GM12878 (cell line): Measurements from ENCODE around the gene MFSD6. TPM values are rescaled to one million over a fixed set of nuclear protein-coding genes. Genes with fewer than 3 reads are reported as not detected.

Source experiments
- ATAC-seq: fragments of 200-7000 bp; cut with Tn5 transposase; 3 replicates; pipeline ENCODE4 v1.9.1; 2020; ENCODE audit warnings: mild to moderate bottlenecking, moderate library complexity
- BruUV-seq: library from RNA; stranded (reverse); fragments of 400-500 nt; replicated peaks from 2 replicates; lab custom pipeline; 2021; lab: Mats Ljungman, UMichigan
- CTCF ChIA-PET: fragments of 300-600 bp; sonication (Branson Sonifier 250); formaldehyde crosslinking; extraction: SDS; loops from one replicate; lab custom pipeline; 2021; ENCODE audit warnings: inconsistent platforms; lab: Yijun Ruan, JAX
- POLR2A ChIA-PET: fragments of 350-600 bp; formaldehyde crosslinking; extraction: SDS; loops from one replicate; lab custom pipeline; 2021; ENCODE audit warnings: inconsistent platforms; lab: Charles Lee
- RAD21 ChIA-PET: fragments of 300-600 bp; sonication (Branson Sonifier 250); formaldehyde crosslinking; loops from one replicate; lab custom pipeline; 2023; ENCODE audit warnings: antibody characterized with exemption; ENCODE audit not compliant: unreplicated experiment; lab: Charles Lee
- SMC1A ChIA-PET: fragments of 300-600 bp; sonication (Branson Sonifier 250); formaldehyde crosslinking; loops from one replicate; lab custom pipeline; 2023; ENCODE audit not compliant: unreplicated experiment, uncharacterized antibody; lab: Charles Lee
- DNase-seq: peaks from one replicate; pipeline ENCODE4 v3.0.0-alpha.2; 2011; ENCODE audit warnings: low read depth, low spot score
- FAIRE-seq: peaks from 3 replicates; lab custom pipeline; 2011; peaks lifted over from hg19 to GRCh38; lab: Jason Lieb, UNC
- H2AFZ ChIP-seq: 2 replicates; pipeline ENCODE4 v1.6.0; 2011; ENCODE audit warnings: low read depth, low read length, control low read depth; ENCODE audit not compliant: control insufficient read depth
- H3K27ac ChIP-seq: 2 replicates; pipeline ENCODE4 v1.5.1; 2011; ENCODE audit warnings: control low read depth; ENCODE audit not compliant: control insufficient read depth, insufficient read depth
- H3K27me3 ChIP-seq, 2 experiments: replicated peaks in 1 of 2; 2 replicates each; pipeline versions ENCODE4 v1.6.0 to v1.6.1; 2011; ENCODE audit warnings: low read length in 1 of 2; ENCODE audit not compliant: control insufficient read depth in 2 of 2, insufficient read depth in 2 of 2
- H3K36me3 ChIP-seq, 2 experiments: 2 replicates each; pipeline ENCODE4 v1.5.1; 2011; ENCODE audit warnings: low read length in 1 of 2; ENCODE audit not compliant: control insufficient read depth in 2 of 2, insufficient read depth in 2 of 2
- H3K4me1 ChIP-seq: 2 replicates; pipeline ENCODE4 v1.6.1; 2011; ENCODE audit warnings: mild to moderate bottlenecking, low read length, moderate library complexity, mixed read lengths; ENCODE audit not compliant: control insufficient read depth, insufficient read depth
- H3K4me2 ChIP-seq: 2 replicates; pipeline ENCODE4 v1.6.0; 2011; ENCODE audit warnings: control low read depth; ENCODE audit not compliant: control insufficient read depth, insufficient read depth
- H3K4me3 ChIP-seq: fragments of 200-600 bp; sonication (generic); 2 replicates; pipeline ENCODE4 v1.5.1; 2016
- H3K79me2 ChIP-seq: 2 replicates; pipeline ENCODE4 v1.6.0; 2011; ENCODE audit warnings: low read length; ENCODE audit not compliant: control insufficient read depth, insufficient read depth
- H3K9ac ChIP-seq: 2 replicates; pipeline ENCODE4 v1.8.0; 2011; ENCODE audit warnings: low read length, control low read depth, mixed read lengths; ENCODE audit not compliant: control insufficient read depth, insufficient read depth
- H3K9me3 ChIP-seq: replicated peaks from 3 replicates; pipeline ENCODE4 v1.5.1; 2011; ENCODE audit warnings: mild to moderate bottlenecking, low read length; ENCODE audit not compliant: control insufficient read depth, insufficient read depth
- H4K20me1 ChIP-seq: 2 replicates; pipeline ENCODE4 v1.6.0; 2011; ENCODE audit not compliant: control insufficient read depth, insufficient read depth
- BACH1 ChIP-seq: fragments of 450-650 bp; IDR thresholded peaks from 2 replicates; pipeline ENCODE4 v1.6.1; 2017; ENCODE audit warnings: mild to moderate bottlenecking, borderline replicate concordance
- BHLHE40 ChIP-seq, 2 experiments: fragments of 450-650 bp in 1 of 2; IDR thresholded peaks; 2 replicates each; pipeline ENCODE4 v1.6.1; 2011 to 2017; ENCODE audit warnings: low read depth in 2 of 2, borderline replicate concordance in 1 of 2, improper control_type of control experiment in 1 of 2, low read length in 1 of 2, mild to moderate bottlenecking in 1 of 2
- EZH2 ChIP-seq: IDR thresholded peaks from 2 replicates; pipeline ENCODE4 v1.6.1; 2012; ENCODE audit warnings: low read depth, mild to moderate bottlenecking, control low read depth, inconsistent platforms, low read length, borderline replicate concordance; ENCODE audit not compliant: control insufficient read depth
- FOXK2 ChIP-seq: fragments of 450-650 bp; IDR thresholded peaks from 2 replicates; pipeline ENCODE4 v1.6.1; 2017; ENCODE audit warnings: mild to moderate bottlenecking, moderate library complexity
- GABPA ChIP-seq: IDR thresholded peaks from 2 replicates; pipeline ENCODE4 v1.6.1; 2014; ENCODE audit warnings: antibody characterized with exemption, low read depth, mild to moderate bottlenecking, inconsistent platforms
- JUNB ChIP-seq: IDR thresholded peaks from 2 replicates; pipeline ENCODE4 v1.6.1; 2016; ENCODE audit warnings: antibody characterized with exemption, mild to moderate bottlenecking
- POLR2A ChIP-seq: IDR thresholded peaks from 2 replicates; pipeline ENCODE4 v1.6.1; 2011; ENCODE audit warnings: low read depth, mild to moderate bottlenecking, low read length
- RELA ChIP-seq: fragments of 450-650 bp; IDR thresholded peaks from 2 replicates; pipeline ENCODE4 v1.8.0; 2014; ENCODE audit warnings: borderline replicate concordance; ENCODE audit not compliant: partially characterized antibody
- SMC3 ChIP-seq: IDR thresholded peaks from 2 replicates; pipeline ENCODE4 v1.6.1; 2011; ENCODE audit warnings: low read length, improper control_type of control experiment, borderline replicate concordance
- SPI1 ChIP-seq: IDR thresholded peaks from 2 replicates; pipeline ENCODE4 v1.6.1; 2011; ENCODE audit warnings: low read depth, mild to moderate bottlenecking, low read length, moderate library complexity, borderline replicate concordance; ENCODE audit not compliant: insufficient read depth
- SREBF2 ChIP-seq: IDR thresholded peaks from 2 replicates; pipeline ENCODE4 v1.6.1; 2012; ENCODE audit warnings: mild to moderate bottlenecking, low read length
- TARDBP ChIP-seq: IDR thresholded peaks from 2 replicates; pipeline ENCODE4 v1.6.1; 2016; ENCODE audit warnings: borderline replicate concordance
- TCF3 ChIP-seq: IDR thresholded peaks from 2 replicates; pipeline ENCODE4 v1.6.1; 2012; ENCODE audit warnings: low read depth, mild to moderate bottlenecking, low read length, borderline replicate concordance; ENCODE audit not compliant: insufficient read depth
- ZNF274 ChIP-seq: IDR thresholded peaks from one replicate; pipeline ENCODE4 v1.8.0; 2011; ENCODE audit not compliant: insufficient read length, insufficient read depth
- ZZZ3 ChIP-seq: IDR thresholded peaks from 2 replicates; pipeline ENCODE4 v1.6.1; 2011; ENCODE audit warnings: low read depth; ENCODE audit not compliant: control insufficient read depth, insufficient read length
- WGBS: methylation state at CpG from one replicate; pipeline ENCODE4 v1.1.6; 2016; ENCODE audit warnings: low lambda C conversion rate; ENCODE audit not compliant: insufficient replicate concordance, insufficient coverage; ENCODE audit errors: missing lambda C conversion rate; 5-methylcytosine and 5-hydroxymethylcytosine counted together
- in situ Hi-C: fragments of 300-500 bp; cut with MboI; formaldehyde crosslinking; loops from 9 replicates; pipeline ENCODE4 v1.14.3; 2018; ENCODE audit warnings: mixed read lengths
- intact Hi-C: fragments of 100-400 bp; cut with micrococcal nuclease; formaldehyde crosslinking; loops from one replicate; pipeline ENCODE4 v1.14.2; 2022; ENCODE audit not compliant: unreplicated experiment
- polyA plus RNA-seq, 11 experiments: library from polyadenylated mRNA; depleted of rRNA in 4 of 11; unstranded in 6 of 11; stranded (reverse) in 5 of 11; fragments of >200 nt; fragmentation: Nextera tagmentation in 4 of 11; fragmentation: Illumina TruSeq in 1 of 11; extraction: Ambion mirVana in 4 of 11; extraction: Trizol in 1 of 11; gene quantifications; 1 replicate in 1 of 11; 2 replicates in 10 of 11; pipeline versions ENCODE4 v1.2.1 to v1.2.3, GENCODE V29; 2011 to 2016; ENCODE audit warnings: inconsistent platforms in 2 of 11, missing spikeins in 2 of 11, low read depth in 1 of 11
- total RNA-seq, 4 experiments: library from RNA; depleted of rRNA in 3 of 4; stranded (reverse); fragments of >200 nt in 3 of 4; fragmentation: Illumina TruSeq in 1 of 4; extraction: Trizol in 1 of 4; gene quantifications; 2 replicates each; pipeline versions ENCODE4 v1.2.1 to v1.2.3, GENCODE V29; 2013 to 2021
- TF ChIP-seq, protein P1 (sequence below): IDR thresholded peaks from 2 replicates; pipeline ENCODE4 v1.6.1; 2012; ENCODE audit warnings: low read depth, low read length, improper control_type of control experiment
- TF ChIP-seq, protein P2 (sequence below): fragments of 450-650 bp; IDR thresholded peaks from 2 replicates; pipeline ENCODE4 v1.6.1; 2018; ENCODE audit warnings: mild to moderate bottlenecking, low read depth, moderate library complexity; ENCODE audit not compliant: partially characterized antibody

The MFSD6 gene
- total and polyA plus RNA-seq, 10 of the 15 experiments (the other 5 are each of a cell fraction or from before 2014, with no cell fraction given): 6.7 to 42.6 (median 24.2) TPM

DNA sequence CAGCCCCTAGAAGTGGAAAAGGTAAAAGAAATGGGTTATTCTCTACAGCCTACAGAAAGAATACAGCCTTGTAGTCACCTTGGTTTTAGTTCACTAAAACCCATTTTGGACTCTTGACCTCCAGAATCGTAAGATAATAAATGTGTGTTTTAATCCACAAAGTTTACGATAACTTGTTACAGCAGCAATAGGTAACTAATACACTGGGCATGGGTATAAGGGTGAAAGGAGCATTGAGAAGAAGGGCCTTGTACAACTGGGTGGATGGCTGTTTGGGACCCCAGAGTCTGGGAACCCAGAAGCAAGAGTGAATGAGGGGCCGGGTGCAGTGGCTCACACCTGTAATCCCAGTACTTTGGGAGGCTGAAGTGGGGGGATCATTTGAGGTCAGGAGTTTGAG lies 2.2 kb upstream of the MFSD6 start:
- intact Hi-C loops (loop anchor here (5.0 kb wide), 1 partner anchor 126 kb away; the partner anchor contains the start of gene NEMP2), in situ Hi-C loops (no loop called here)
- TF ChIP-seq EZH2: no peak
- TF ChIP-seq SPI1: no peak
- no peak for TF ChIP-seq RELA
- TF ChIP-seq ZNF274: no peak
- no peak for TF ChIP-seq TARDBP
- TF ChIP-seq POLR2A: no peak
- TF ChIP-seq, protein P1, sequence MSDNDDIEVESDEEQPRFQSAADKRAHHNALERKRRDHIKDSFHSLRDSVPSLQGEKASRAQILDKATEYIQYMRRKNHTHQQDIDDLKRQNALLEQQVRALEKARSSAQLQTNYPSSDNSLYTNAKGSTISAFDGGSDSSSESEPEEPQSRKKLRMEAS: no peak
- no peak for TF ChIP-seq TCF3
- TF ChIP-seq BHLHE40 (IDR thresholded peaks at IDR 0.05; ENCODE audit: borderline replicate concordance in 1 of 2, low read depth in 2 of 2, low read length in 1 of 2): no peak
- TF ChIP-seq SMC3: no peak
- no peak for TF ChIP-seq ZZZ3
- no peak for TF ChIP-seq BACH1
- TF ChIP-seq, protein P2, sequence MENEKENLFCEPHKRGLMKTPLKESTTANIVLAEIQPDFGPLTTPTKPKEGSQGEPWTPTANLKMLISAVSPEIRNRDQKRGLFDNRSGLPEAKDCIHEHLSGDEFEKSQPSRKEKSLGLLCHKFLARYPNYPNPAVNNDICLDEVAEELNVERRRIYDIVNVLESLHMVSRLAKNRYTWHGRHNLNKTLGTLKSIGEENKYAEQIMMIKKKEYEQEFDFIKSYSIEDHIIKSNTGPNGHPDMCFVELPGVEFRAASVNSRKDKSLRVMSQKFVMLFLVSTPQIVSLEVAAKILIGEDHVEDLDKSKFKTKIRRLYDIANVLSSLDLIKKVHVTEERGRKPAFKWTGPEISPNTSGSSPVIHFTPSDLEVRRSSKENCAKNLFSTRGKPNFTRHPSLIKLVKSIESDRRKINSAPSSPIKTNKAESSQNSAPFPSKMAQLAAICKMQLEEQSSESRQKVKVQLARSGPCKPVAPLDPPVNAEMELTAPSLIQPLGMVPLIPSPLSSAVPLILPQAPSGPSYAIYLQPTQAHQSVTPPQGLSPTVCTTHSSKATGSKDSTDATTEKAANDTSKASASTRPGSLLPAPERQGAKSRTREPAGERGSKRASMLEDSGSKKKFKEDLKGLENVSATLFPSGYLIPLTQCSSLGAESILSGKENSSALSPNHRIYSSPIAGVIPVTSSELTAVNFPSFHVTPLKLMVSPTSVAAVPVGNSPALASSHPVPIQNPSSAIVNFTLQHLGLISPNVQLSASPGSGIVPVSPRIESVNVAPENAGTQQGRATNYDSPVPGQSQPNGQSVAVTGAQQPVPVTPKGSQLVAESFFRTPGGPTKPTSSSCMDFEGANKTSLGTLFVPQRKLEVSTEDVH: no peak
- TF ChIP-seq SREBF2: no peak
- no peak for TF ChIP-seq FOXK2
- no peak for TF ChIP-seq GABPA
- TF ChIP-seq JUNB: no peak
- no peaks in the 10 kb centered on the region for H3K9me3 ChIP-seq
- H2AFZ ChIP-seq: no peak overlapping the region
- H3K36me3 ChIP-seq: no peaks in the 10 kb centered on the region
- no peak overlapping the region for H3K27ac ChIP-seq
- peaks cover 18% of the 10 kb centered on the region for H3K79me2 ChIP-seq
- no peaks in the 10 kb centered on the region for H3K27me3 ChIP-seq
- ChIA-PET CTCF (no interaction called here), POLR2A (no interaction called here), RAD21 (no interaction called here), SMC1A (interaction anchor here (1.1 to 1.7 kb wide), 2 partner anchors 27 to 317 kb away, joined by 3 to 4 read pairs; no protein-coding TSS in a partner anchor)
- no peak for DNase-seq
- no peak for ATAC-seq
- no peaks in the 10 kb centered on the region; the same call in 1 of the 2 replicates for H3K4me1 ChIP-seq
- no peak overlapping the region for H3K4me3 ChIP-seq
- no peak for FAIRE-seq
- no TSS peak for BruUV-seq
- H3K9ac ChIP-seq: no peak overlapping the region
- H4K20me1 ChIP-seq: no peaks in the 10 kb centered on the region
- no peak overlapping the region for H3K4me2 ChIP-seq
- WGBS: 96% methylated on average over 3 of the region's 3 CpGs
